GM19438 (cell line): ENCODE results near the gene CCDC172.

Source experiments
- ATAC-seq: cut with Tn5 transposase; IDR thresholded peaks from one replicate; pipeline ENCODE4 v1.9.1; 2021; ENCODE audit warnings: low read depth; ENCODE audit not compliant: unreplicated experiment

Gene CCDC172

DNA sequence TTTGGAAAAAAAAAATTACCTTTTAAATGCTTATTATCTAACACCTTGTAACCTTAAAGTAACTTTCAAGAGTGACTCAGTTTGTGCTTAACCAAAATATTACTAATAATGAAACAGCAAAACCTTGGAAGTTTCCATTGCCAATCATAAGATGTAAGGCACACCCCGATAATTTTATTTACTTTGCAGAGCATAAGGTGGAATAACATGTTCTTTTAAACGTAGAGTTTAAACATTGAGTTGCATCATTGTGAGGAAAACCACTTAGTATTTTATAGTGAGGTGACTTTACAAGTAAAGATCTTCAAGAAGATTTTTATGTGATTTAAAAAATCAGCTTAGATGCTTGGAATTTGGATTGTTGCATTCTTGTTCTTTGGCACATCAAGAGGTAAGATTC is 103.4 kb downstream of the CCDC172 start, which contains the start of gene PNLIPRP3:
PNLIPRP3 (plus strand) TSS at position 177 of the 400 bp plus-strand sequence; CDS start at position 343, 166 bp downstream.
- no peak for ATAC-seq

- no peak for ATAC-seq
These were observed 105.2 kb downstream of the CCDC172 start for GRCh38 chr10:116429288-116429977.
